Left hindlimb (tissue), 1 donor: ENCODE data around the gene MIGA1.
"Not testable (repeated sequence)": the region's sequence is repeated elsewhere in the genome, so short reads cannot be mapped to it uniquely, and the experiment has no call there.

Experiments used
- DNase-seq: peaks from one replicate; pipeline ENCODE4 v3.0.0-alpha.2; 2018

The MIGA1 gene

DNA sequence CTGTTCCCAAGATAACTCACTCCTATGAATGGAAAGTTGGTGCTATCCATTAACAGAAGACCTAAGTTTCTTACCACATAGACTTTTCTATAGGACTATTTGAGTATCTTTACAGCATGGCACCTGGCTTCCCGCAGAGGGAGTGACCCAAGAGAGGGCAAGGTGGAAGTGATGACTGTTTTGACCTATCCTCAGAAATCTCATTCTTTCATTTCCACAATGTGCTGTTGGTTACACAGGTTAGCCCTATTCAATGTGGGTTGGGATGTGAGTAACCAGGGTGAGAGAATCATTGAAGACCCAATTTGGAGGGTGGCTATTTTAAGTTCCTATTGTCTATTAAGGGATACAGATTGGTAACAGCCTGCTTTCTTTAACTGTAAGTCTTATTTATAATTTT, 70.6 kb downstream of the MIGA1 start:
- DNase-seq, result no peak

DNA sequence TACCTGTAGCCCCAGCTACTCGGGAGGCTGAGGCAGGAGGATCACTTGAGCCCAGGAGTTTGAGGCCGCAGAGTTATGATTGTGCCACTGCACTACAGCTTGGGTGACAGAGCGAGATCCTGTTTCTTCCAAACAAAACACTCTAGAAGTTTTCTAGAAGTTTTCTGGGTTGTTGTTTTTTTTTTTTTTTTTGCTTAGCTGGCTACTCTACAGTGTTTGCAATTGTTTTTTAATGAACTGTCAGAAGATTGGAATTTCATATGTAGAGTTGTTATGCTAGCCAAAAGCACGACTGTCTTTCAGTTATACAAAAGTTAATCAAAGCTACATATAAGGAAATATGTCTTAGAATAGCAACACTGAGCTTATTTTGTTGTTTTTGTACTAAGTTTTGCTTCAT, 78.1 kb downstream of the MIGA1 start:
- no peak for DNase-seq

DNA sequence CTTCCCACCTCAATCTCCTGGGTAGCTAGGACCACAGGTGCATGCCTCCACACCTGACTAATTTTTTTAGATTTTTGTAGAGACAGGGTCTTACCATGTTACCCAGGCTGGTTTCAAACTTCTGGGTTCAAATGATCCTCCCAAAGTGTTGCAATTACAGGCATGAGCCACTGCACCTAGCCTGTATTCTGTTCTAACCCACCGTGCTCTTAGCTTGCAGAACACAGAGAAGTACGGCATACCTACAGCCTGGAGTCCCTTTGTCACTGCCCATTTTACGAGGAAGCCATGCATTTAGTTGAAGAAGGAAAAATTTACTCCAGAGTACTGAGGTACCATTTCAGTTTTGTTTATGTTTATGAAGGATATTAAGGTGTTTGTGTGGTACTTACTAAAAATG, 79.3 kb downstream of the MIGA1 start:
- DNase-seq, result no peak

DNA sequence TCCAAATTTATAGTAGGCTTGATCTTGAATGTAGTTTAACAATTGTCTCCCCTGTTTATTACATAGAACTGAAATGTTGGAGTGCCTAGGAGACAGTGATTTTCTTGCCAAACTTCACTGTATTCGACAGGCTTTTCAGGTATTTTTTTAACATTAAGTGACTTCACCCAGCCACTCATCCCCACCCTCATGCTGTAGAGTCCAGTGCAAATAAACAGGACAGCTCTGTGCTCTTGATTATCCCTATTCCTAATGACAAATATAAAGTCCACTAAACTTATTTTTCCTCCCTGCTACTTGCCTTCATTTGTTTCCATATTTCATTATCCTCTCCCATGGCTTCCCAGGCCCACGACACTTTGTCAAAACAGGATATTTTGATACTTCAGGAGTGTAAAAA, 79.8 kb downstream of the MIGA1 start:
- no peak for DNase-seq

DNA sequence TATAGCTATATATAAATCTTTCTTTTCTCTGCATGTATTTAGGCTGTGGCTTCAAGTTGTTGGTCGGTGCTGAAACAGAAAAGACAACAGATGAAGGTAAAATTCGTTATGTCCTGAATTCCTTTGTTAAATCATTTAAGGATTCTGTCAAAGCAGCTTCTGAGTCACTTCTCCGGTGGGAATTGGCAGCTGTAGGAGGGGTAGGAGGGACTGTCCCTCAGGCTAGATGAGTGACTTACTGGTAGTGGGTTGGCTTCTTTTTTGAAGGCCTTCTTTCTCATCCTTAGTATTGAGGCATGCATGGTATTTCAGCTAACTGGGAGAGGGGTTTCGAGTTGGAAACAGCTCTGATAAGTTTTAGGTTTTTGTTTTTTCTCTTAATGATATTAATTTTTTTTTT, 86.8 kb downstream of the MIGA1 start:
- no peak for DNase-seq

DNA sequence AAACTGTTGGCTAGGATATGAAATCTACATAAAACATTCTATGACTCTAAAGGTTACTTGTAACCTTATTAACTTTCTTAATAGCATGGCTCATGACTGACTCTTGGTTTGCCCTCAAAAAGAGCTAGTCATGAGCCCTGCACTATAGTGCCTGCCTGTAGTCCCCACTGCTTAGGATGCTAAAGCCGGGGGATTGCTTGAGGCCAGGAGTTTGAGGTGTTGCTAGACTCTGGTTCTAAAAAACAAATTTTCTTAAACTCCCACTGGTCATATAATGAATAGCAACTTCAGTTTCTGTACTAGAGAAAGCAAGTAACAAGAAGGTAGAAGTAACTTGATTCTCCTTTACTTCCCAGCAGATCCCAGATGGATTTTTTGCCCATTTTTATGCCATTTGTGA, 93.2 kb downstream of the MIGA1 start:
- DNase-seq, result no peak

DNA sequence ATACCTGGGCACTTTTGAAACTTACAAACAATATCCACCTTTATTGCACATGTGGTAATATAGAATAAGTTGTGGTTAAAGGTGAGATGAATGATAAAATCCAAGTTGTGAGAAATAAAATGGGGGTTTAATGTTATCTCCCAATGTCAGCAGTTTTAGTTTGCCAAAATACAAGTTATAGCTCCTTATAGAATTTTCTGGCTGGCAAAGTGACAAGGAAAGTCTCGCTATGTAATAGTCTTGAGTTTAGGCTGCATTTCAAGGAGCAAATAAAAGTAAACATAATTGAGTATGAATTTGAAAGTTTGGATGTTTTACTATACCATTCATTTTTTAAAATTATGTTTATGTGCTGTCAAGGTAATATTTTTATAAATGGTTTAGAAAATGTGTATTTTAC, 94.0 kb downstream of the MIGA1 start:
- no peak for DNase-seq

GRCh38 chr1:77874804-77875445, 95.5 kb downstream of the MIGA1 start:
- no peak for DNase-seq

DNA sequence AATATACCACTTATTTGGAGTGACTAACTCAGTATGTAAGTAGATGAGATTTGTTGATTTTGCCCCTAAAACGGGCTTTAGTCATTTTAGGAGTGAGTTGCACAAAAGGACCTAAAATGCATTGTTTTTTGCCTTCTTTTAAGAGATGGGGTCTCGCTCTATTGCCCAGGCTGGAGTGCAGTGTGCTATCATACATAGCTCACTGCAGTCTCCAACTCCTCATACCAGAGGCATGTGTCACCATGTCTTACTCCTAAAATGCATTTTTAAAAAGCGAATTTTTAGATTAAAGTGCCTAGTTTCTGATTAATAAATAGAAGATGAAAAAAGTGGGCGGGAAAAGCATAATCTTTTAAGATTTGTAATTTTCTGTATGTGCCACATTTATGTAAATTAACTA, 97.4 kb downstream of the MIGA1 start:
- DNase-seq, result no peak

DNA sequence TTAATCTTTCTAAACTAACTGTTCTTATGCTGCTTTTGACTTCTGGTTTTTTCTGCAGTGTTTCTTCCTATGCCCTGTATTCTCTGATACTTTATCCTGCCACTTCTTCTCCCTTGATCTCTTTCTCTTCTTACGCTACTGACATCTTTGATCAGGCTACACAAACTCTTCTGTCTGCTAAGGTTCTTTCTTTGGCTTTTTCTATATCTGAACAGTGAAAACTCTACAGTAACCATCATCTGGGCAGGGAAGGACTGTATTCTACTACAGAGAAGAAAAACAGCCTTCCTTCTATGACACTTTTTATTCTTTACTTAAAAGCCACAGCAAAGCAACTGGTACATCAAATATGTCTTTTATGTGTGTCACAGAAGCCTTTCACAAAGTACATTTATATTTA, 101.6 kb downstream of the MIGA1 start:
- DNase-seq, result no peak

GRCh38 chr1:77882411-77882810, 103.0 kb downstream of the MIGA1 start:
- DNase-seq, result no peak

GRCh38 chr1:77888081-77888780, 108.8 kb downstream of the MIGA1 start, which contains the start of gene NEXN:
Gene NEXN (plus strand): TSS chr1:77888624. CDS start chr1:77916107, 27,483 bp downstream.
- peak; percentile 92 for DNase-seq

GRCh38 chr1:77888781-77889642, 109.6 kb downstream of the MIGA1 start:
- peak; percentile 65 for DNase-seq

DNA sequence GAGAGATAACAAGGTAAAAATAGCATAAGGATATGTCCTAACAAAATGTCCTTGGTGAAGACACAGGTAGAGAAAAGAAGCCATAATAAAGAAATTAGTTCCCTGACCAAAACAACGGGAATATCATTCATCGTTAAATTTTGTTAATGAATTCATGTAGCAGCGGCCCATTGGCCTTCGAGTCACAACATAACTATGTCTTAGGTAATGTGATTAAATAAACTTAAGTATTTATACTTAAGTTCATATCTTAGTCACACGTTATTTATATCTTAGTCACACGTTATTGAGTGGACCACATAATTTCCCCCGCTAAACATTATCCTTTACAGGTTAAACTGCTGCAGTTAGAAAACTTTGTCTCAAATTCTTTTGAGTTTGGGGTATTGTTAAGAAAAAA, 110.2 kb downstream of the MIGA1 start:
- DNase-seq, result no peak

GRCh38 chr1:77891200-77891599, 111.8 kb downstream of the MIGA1 start:
- no peak for DNase-seq

DNA sequence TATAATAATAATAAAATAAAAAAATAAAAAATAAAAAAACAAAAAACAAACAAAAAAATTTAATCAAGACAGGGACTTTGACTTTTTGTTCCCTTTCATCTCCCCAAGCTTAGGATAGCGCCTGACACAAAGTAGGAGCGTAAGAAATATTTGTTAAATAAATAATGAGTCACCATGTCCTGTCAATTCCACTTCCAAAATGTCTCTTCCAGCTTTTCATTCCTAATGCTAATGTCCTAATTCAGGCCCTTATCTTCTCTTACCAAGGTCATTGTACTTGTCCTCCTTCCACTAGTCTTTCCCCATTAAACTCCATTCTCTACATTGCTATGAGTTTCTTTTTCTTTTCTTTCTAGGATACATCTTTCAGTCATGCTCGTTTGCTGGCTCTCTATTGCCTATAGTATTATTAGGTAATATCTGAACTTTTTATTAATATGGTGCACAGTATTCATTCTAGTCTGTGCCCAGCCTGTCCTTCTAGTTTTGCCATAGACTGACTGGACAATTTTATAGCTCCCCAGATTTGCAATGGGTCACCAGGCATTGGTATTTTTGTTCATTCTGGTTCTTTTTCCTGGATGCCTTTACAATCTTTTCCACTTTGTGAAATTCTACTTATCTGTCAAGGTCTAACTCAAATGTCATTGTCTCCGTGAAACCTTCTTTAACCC, 120.3 kb downstream of the MIGA1 start:
- DNase-seq, result no peak

DNA sequence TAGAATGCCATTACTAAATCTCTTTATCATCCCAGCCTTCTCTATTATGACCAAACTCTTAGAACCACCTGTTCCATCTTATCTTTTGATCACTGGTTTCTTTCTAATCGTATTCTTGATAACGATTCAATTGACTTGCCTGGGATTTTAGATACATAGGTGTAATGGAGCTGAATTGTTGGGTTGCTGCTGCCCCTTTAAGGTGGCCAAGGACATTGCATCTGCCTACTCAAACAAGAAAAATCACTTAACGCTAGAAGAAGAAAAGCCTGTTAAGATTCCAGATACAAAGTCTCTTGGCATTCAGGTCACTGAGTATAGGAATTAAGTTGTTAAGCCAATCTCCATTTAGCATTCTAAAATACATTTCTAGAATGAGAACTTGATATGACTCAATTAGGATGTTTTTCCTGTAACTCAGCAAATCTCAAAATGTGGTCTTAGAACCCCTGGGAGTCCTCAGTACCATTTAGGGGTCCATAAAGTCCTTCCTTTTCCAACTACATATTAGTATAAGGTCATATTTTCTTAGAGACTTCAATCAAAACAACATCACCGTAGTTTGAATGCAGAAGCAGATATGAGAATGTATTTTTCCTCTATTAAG, 121.3 kb downstream of the MIGA1 start:
- peak; percentile 39 for DNase-seq

DNA sequence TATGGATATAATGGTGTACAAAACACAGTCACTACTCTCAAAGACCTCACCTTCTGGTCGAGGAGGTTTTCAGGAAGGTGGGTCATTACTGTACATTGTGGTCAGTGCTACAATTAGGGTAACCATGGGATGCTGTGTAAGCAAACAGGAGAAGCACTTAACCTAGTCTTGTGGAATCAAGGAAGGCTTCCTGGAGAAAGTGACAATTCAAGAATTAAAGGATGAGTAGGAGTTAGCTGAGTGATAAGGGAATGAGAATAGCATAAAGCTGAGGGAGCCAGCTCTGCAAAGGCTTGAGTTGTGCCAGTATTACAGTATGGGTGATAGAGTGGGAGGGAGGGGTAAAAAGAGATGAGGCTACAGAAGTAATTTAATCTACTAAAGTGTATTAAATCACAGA, 126.2 kb downstream of the MIGA1 start:
- DNase-seq, result no peak

GRCh38 chr1:77906019-77906545, 126.6 kb downstream of the MIGA1 start:
- DNase-seq, result no peak

GRCh38 chr1:77906624-77907023, 127.2 kb downstream of the MIGA1 start:
- no peak for DNase-seq

DNA sequence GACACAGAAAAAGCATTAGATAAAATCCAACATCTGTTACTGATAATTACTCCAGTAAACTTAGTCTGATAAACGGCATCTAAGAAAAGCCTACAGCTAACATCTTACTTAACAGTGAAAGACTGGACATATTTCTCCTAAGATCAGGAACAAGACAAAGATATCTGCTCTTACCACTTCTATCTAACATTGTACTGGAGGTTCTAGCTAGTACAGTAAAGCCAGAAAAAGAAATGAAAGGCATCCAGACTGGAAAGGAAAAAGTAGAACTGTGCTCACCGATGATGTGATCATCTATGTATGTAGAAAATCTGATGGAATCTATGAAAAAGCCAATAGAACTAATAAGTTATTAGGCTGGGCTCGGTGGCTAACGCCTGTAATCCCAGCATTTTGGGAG, 130.7 kb downstream of the MIGA1 start:
- DNase-seq, result no peak

DNA sequence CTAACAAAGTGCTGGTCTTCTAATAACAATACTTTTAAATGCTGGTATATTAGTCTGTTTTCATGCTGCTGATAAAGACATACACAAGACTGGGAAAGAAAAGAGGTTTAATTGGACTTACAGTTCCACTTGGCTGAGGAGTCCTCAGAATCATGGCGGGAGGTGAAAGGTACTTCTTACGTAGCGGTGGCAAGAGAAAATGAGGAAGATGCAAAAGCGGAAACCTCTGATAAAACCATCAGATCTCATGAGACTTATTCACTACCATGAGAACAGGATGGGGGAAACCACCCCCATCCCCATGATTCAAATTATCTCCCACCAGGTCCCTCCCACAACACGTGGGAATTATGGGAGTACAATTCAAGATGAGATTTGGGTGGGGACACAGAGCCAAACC, 139.5 kb downstream of the MIGA1 start:
- DNase-seq, result not testable (repeated sequence)

- DNase-seq, result no peak
These were observed 146.1 kb downstream of the MIGA1 start for GRCh38 chr1:77925518-77925917.
